PC-3 (cell line): ENCODE results near the gene ADAMTS6.

Experiments used
- CTCF ChIP-seq: fragments of 300-600 bp; sonication (generic); conservative IDR thresholded peaks from 2 replicates; pipeline ENCODE4 v1.5.1; 2017; ENCODE audit warnings: antibody characterized with exemption, low read depth, mild to moderate bottlenecking, low read length
- EZH2 ChIP-seq: fragments of 300-600 bp; sonication (generic); IDR thresholded peaks from one replicate; pipeline ENCODE4 v1.6.1; 2017; ENCODE audit warnings: antibody characterized with exemption, mild to moderate bottlenecking, low read length; ENCODE audit not compliant: unreplicated experiment

DNA sequence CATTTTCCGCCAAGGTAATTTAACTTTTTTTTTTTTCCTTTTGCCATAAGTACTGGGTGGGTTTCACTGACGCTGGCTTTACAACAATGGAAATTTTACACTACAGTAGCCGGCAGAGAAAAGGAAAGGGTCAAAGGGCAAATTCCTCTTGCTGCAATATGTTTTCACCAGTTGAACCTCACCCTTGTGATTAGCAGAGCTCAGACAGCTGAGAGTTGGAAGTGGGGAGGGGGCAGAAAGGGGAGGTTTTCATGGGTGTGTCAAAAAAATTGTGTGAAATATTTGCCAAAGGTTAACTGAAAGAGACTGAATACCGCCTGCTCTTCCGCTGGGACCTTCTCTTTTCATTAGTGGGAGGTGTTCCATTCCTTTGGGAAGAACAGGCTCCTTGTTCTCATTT is 296.9 kb downstream of the ADAMTS6 start:
- TF ChIP-seq CTCF (no peak), EZH2 (no peak)
